Activated naive CD4-positive, alpha-beta T cell treated with anti-CD3 and anti-CD28 coated beads, Interleukin-2, amount 50 U/mL, for 16 hours (primary cell): ENCODE measurements around the gene TEX26.

ENCODE experiments used
- DNase-seq: peaks from one replicate; pipeline ENCODE4 v3.0.0-alpha.2; 2020

Gene TEX26

DNA sequence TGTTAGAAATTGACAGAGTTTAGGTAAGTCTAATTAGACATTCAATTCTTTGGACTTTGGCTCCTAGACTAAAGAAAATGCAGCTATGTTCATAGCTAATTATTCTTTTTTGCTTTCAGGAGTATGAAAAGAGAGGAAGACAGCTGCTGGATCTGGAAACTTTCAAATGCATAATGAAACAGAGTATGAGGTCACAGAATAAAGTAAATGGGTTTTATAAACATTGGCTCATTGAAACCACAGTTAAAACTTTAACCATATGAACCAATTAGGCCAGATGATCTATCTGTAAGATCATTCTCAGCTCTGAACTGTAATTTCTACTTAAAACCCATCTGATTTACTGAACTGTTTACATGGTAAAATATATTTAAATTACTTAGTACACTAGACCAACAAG is 82.7 kb downstream of the TEX26 start:
- DNase-seq: no peak

DNA sequence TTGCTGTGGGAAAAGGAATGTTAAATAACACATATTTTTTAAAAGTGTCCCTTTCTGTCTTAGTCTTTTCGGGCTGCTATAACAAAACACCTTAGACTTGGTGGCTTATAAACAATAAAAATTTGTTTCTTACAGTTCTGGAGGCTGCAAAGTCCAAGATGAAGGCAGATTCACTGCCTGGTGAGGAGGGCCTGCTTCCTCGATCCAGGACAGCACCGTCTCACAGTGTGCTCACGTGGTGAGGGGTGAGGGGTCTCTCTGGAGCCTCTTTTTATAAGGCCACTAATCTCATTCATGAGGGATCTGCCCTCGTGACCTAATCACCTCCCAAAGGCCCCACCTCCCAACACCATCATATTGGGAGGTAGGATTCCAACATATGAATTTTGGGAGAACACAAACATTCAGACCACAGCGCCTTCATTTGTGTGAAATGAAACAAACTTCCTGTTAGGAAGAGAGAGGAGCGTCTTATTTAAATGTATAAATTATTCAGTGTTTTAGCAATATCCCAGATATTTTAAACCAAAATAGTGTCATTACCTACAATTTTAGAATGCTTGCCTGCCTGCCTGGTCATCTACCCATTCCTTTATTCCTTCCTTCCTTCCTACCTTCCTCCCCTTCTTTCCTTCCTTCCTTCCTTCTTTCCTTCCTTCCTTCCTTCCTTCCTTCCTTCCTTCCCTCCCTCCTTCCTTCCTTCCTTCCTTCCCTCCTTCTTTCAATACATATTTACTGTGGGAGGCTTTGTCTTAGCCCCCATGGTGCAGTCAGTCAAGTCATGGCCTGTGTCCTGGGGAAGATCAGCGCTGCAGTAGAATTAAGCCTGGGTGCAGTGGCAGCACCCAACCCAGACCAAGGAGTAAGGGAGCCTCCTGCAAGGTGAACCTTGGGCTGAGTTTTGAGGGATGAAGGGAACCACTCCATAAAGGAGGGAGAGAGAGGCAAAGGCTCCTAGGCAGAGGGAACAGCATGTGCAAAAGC is 84.2 kb downstream of the TEX26 start:
- no peak for DNase-seq

DNA sequence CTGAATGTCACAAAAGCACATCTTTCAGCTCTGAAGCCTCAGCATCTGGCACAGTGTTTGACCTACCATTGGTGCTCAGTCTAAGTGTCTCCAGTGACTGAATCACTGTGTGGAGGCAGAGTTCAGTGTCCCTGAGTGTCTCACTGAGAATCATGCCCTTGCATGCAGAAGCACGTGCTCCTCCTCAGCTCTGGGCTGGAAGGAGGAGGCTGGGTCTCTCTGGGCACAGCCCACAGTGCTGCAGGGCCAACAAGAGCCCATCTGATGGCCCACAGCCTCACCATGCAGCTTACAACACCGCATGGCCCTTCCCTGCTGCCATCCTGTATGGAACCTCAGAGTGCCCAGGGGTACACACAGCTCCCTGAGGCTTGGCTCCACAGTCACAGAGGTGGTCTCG is 86.1 kb downstream of the TEX26 start:
- no peak for DNase-seq

DNA sequence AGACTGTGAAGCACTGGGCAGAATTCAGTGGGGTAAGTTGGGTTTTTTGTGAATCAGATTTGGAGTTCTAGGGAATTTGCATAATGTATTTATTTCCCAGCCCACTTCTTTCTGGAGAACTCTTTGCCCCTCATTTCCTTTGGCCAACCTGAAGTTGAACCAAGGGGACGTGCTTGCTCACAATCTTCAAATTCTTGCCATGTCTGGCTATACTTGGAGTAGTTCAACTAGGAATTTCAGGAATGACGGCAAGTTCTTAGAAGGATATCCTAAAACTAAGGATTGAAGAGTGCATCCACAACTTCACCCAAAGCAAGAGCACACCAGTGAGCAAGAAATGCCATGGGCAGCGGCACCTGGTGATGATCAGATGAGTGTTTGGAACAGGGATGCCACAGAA is 88.5 kb downstream of the TEX26 start:
- DNase-seq: no peak

DNA sequence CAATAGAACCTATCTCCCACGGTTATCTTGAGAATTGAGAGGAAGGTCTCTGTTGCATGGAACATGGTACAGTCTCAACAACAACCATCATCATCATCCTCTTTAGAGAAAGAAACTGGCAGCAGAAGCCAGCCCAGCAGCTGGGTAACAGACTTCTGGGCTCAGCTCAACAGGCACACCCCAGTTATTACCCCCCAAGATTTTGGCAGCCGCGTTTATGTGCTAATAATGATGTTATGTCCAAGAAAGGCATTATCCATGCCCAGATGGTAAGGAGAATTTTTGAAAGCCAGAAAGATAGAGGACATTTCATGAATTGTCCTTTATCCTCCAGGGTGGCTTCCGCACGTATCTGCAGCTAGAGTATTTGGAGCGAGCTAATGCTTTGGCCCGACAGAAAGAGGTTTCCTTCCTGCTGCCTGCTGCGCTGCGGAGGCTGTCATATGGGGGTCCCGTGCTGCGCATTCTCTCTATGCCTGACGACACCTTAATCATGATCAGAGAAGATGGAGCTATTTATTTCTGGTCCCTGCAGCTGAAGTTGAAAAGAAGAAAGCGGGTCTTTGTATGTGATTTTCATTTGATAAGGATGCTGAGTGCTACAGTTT is 89.9 kb downstream of the TEX26 start:
- DNase-seq: no peak

DNA sequence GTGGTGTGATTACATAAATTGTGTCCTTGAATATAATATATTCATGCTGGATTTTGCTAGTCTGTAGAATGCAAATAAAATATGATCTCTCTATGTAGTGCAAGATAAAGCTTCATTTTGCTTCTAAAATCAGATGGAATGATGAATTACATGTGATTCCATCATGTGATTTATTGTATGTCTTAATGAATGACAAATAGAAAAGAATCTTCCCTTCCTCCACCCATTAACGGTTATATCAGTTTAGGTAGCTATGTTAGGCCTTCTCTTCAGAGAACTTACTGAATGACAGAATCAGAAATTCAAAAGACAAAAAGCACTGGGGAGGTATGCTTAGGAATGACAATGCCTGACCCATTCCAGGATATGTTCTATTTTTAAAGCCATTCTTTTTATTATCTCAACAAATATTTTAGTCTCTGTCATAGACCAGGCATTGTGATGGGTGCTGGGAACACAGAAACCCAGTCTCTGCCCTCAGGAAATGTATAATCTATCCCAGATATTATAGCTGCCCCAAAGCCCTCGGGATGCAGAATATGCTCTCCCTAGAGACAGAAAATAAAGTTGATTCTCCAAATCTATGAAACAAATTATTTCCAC is 90.6 kb downstream of the TEX26 start:
- DNase-seq: no peak
